PFSK-1 (cell line): ENCODE results near the gene EWSR1.

Experiments used
- FOXP2 ChIP-seq: optimal IDR thresholded peaks from 2 replicates; pipeline ENCODE3; 2011; ENCODE audit warnings: borderline replicate concordance, control low read depth, inconsistent platforms; ENCODE audit not compliant: insufficient read depth; ENCODE audit errors: extremely low read length, extremely low read depth
- POLR2AphosphoS5 ChIP-seq: IDR thresholded peaks from 2 replicates; pipeline ENCODE4 v1.6.1; 2012; ENCODE audit warnings: low read depth, mild to moderate bottlenecking, control low read depth, low read length, moderate library complexity
- SIN3A ChIP-seq: IDR thresholded peaks from 2 replicates; pipeline ENCODE4 v1.6.1; 2012; ENCODE audit warnings: mild to moderate bottlenecking, low read length, moderate library complexity, borderline replicate concordance; ENCODE audit not compliant: insufficient read depth
- TAF1 ChIP-seq: IDR thresholded peaks from 2 replicates; pipeline ENCODE4 v1.6.1; 2012; ENCODE audit warnings: low read length, control low read depth, borderline replicate concordance; ENCODE audit not compliant: insufficient read depth
- TF ChIP-seq, protein P1 (sequence below), 2 experiments: IDR thresholded peaks; 2 replicates each; pipeline versions ENCODE4 v1.6.1 to v1.8.0; 2011 to 2012; ENCODE audit warnings: low read depth in 2 of 2, low read length in 2 of 2, control low read depth in 1 of 2, inconsistent platforms in 1 of 2, mild to moderate bottlenecking in 1 of 2, moderate library complexity in 1 of 2; ENCODE audit not compliant: insufficient read depth in 1 of 2

The EWSR1 gene

GRCh38 chr22:29269230-29269604 is 1.1 kb downstream of the EWSR1 start:
- TF ChIP-seq FOXP2: no peak
- TF ChIP-seq, protein P1, sequence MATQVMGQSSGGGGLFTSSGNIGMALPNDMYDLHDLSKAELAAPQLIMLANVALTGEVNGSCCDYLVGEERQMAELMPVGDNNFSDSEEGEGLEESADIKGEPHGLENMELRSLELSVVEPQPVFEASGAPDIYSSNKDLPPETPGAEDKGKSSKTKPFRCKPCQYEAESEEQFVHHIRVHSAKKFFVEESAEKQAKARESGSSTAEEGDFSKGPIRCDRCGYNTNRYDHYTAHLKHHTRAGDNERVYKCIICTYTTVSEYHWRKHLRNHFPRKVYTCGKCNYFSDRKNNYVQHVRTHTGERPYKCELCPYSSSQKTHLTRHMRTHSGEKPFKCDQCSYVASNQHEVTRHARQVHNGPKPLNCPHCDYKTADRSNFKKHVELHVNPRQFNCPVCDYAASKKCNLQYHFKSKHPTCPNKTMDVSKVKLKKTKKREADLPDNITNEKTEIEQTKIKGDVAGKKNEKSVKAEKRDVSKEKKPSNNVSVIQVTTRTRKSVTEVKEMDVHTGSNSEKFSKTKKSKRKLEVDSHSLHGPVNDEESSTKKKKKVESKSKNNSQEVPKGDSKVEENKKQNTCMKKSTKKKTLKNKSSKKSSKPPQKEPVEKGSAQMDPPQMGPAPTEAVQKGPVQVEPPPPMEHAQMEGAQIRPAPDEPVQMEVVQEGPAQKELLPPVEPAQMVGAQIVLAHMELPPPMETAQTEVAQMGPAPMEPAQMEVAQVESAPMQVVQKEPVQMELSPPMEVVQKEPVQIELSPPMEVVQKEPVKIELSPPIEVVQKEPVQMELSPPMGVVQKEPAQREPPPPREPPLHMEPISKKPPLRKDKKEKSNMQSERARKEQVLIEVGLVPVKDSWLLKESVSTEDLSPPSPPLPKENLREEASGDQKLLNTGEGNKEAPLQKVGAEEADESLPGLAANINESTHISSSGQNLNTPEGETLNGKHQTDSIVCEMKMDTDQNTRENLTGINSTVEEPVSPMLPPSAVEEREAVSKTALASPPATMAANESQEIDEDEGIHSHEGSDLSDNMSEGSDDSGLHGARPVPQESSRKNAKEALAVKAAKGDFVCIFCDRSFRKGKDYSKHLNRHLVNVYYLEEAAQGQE (IDR thresholded peaks at IDR 0.05; ENCODE audit: insufficient read depth in 1 of 2, low read depth in 2 of 2, low read length in 2 of 2): no peak
- TF ChIP-seq POLR2AphosphoS5: no peak
- TF ChIP-seq SIN3A: no peak
- TF ChIP-seq TAF1: no peak

DNA sequence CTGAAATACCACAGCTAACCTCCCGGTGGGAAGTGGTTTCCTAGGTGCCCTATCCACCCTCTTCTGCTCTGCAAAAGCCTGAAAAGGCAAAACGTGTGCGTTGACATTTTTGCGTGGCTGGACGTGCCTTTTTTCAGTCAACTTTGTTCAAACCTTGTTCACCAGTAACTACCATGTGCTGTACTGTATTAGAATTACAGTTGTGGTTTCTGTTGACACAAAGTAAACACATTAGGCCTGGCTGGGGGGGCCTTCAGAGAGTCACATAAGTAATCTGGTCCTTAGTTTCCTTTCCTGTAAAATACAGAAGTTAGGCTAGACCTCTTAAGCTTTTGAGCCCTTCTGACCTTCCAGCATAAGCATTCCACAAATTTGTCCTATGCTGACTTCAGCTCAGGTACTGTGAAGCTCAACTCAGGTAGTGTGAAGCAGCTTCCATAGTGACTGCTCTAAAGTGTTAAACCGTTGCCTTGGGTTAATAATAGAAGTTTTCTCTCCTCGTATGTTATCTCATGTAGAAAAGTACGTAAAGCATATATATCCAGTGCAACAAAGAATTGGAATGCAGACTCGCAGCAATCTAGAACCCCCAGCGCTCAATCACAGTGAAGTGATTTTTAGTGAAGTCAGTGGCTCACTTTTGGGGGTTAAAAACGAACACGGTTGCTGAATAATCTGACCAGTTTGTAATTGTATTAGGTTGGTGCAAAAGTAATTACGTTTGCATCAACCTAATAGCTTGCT is 1.8 kb downstream of the EWSR1 start:
- TF ChIP-seq POLR2AphosphoS5 (peak; percentile 44; the same call in 1 of the 2 replicates), SIN3A (no peak)

DNA sequence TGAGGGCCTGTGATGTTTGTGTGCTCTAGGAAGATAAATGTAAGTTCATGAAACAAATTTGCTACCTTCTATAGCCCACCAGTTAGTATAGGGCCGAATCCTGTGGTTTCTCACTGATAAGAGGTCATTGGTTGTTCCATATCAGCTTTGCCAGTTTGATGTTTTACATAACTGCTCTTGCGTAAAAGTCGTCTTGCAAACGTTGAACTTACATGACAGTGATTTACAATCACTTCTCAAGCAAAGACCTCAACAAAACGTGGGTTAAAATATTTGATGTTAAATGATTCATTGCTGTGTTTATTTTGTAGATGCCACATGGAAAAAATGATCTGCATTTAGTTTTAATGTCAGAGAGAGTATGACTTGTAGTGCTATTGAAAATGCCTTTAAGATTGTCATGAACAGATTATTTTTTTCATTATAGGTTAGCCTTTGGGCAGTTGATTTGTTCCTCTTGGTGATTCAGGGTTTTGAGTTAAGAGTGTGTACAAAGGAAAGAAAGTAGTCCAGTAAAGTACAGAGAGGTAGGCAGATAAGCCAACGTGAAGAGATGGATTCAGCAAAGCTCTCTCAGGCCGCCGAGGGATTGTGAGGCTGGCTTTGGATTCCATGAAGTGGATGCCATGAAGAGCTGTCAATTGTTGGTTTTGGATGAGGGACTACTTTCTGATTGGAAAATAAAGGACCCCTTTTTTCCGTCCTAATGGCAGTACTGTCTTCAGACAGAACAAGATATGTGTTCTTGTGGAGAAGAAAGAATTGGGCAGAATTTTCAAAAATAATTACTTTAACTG is 2.6 kb downstream of the EWSR1 start:
- TF ChIP-seq SIN3A (no peak), FOXP2 (no peak), TAF1 (no peak), POLR2AphosphoS5 (no peak)
- TF ChIP-seq, protein P1 (IDR thresholded peaks at IDR 0.05; ENCODE audit: insufficient read depth in 1 of 2, low read depth in 2 of 2, low read length in 2 of 2): no peak

DNA sequence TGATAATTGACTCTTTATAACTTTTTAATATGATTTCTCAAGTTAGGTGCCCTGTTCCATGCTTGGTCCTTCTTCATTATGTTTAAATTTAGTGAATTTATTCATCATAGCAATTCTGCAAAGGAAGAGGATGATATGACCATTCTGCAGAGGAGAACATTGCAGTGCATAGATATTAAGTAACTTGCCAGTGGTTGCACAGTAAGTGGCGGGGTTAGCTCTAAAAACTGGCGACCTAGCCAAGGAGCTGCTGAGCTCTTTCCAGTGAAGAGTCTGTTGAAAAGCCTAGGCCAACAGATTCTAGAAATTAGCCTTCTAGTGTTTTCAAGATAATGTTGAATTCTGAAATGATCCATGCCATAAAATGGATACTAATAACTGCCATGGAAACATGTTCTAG is 4.6 kb downstream of the EWSR1 start:
- no peak for TF ChIP-seq POLR2AphosphoS5
- no peak for TF ChIP-seq FOXP2
- no peak for TF ChIP-seq TAF1
- no peak for TF ChIP-seq SIN3A
- TF ChIP-seq, protein P1 (IDR thresholded peaks at IDR 0.05; ENCODE audit: insufficient read depth in 1 of 2, low read depth in 2 of 2, low read length in 2 of 2): no peak

DNA sequence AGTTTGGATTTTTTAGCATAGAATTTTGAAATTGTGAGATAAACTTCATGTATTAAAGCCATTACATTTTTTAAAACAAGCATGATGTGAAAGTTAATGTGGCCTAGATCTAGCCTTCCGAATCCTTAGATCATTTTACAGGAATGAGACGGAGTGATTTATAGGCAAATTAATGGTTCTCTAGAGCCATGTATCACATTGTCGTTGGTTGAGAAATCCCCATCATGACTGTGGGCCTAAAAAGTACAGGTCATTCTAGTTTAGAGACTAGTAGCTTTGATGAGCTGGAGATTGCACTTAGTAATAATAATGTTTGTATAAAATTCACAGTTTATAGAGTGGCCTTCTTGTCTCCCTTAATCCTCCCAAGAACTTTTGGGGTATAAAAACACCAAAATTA is 7.1 kb downstream of the EWSR1 start:
- TF ChIP-seq POLR2AphosphoS5: no peak
- TF ChIP-seq TAF1: no peak
- TF ChIP-seq SIN3A: no peak
- TF ChIP-seq, protein P1 (IDR thresholded peaks at IDR 0.05; ENCODE audit: insufficient read depth in 1 of 2, low read depth in 2 of 2, low read length in 2 of 2): no peak
- no peak for TF ChIP-seq FOXP2
